Measurements from ENCODE around the gene MS4A5.

Gene MS4A5

DNA sequence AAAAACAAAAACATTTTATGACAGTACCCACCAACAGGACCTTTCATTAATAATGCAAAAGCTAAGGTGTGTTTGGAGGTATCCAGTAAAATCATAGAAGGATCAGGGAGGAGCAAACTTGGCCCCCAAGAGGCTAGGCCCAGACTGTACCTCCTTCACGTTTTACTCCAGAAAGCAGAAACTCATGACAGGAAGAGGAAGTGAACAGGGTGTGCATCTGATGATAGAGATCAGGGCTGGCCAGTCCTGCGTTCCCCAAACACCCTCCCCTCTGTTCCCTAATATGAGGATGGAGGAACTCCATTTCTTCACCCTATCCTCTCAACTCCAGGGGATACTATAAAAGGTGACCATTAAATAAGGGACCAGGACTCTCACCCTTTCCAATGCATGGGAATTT lies 53.0 kb downstream of the MS4A5 start:
- no peak for DNase-seq (ENCODE audit: low read depth in 2 of 2)

- DNase-seq (ENCODE audit: low read depth in 2 of 2): no peak
Measured at GRCh38 chr11:60485987-60486386, 56.6 kb downstream of the MS4A5 start.

- no peak for DNase-seq (ENCODE audit: low read depth in 2 of 2)
Measured at GRCh38 chr11:60492488-60493009, 63.2 kb downstream of the MS4A5 start, which contains the start of gene MS4A12. Gene MS4A12, plus strand, starts transcription at chr11:60492778. Its CDS starts 4,541 bp downstream, at chr11:60497319.

DNA sequence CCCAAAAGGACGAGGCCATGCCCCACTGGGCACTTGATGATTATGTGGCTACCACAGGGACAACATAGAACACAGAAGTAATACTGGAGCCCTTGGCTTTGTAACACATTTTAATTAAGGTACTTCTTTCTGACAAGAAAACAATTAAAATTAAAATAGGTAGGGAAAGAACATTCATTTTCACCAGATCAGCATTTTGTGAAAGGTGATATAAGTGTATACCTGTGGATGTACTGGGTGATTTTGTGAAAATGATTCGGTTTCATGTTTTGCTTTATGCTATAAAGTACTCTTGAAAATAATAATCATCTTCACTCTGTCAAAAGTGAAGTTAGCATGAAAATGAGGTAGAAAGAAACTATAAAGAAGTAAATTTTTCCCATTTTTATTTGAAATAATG lies 64.1 kb downstream of the MS4A5 start:
- no peak for DNase-seq (ENCODE audit: low read depth in 2 of 2)

All from stimulated activated CD8-positive, alpha-beta memory T cell treated with anti-CD3 and anti-CD28 coated beads, Interleukin-2, amount 100 ng/mL, for 1 hour (primary cell).